Activated T-cell treated with anti-CD3 and anti-CD28 coated beads, Interleukin-2, amount 50 U/mL, for 48 hours (primary cell): Measurements from ENCODE around the gene FAM222B.

Experiments used
- DNase-seq, 2 experiments: peaks; one replicate each; pipeline ENCODE4 v3.0.0-alpha.2; 2020

FAM222B gene

DNA sequence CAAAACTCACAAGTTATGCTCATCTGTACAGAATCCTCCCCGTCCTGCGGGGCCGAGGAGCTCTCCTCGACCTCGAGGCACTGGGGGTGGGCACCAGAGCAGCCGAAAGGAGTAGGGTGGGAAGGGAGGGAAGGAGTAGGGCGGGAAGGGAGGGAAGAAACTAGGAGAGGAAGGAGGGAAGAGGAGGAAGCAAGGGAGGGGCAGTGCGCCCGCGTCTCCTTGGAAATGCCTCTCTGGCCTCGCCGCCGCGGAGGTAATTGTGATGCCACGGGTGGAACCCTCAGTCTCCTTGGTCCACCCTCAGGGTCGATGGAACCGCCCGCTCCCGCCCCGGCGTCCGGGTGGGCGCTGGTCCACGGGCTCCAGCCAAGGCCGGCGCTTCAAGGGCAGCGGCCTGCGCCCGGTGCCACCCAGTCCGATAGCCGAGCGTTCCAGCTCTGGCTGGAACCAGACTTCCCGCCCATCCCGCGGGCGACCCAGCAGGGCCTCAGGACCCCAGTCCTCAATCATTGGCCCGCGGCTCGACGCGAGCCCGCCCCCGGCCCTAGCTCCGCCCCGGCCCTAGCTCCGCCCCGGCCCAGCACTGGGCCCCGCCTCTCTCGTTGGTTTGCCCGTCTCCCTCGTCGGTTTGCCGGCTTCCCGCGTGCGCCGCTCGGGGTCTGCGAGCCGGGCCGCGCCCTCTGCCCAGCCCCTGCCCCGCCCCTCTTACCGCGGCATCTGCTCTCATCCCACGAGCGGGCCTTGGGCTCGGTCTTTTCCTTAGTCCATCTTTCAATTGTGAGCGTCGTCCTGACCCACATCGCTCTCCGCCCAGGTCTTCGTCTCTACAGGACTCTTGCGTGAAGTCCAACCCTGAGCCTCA lies 131.5 kb downstream of the FAM222B start:
- peak; percentile 92 to 96 for DNase-seq

DNA sequence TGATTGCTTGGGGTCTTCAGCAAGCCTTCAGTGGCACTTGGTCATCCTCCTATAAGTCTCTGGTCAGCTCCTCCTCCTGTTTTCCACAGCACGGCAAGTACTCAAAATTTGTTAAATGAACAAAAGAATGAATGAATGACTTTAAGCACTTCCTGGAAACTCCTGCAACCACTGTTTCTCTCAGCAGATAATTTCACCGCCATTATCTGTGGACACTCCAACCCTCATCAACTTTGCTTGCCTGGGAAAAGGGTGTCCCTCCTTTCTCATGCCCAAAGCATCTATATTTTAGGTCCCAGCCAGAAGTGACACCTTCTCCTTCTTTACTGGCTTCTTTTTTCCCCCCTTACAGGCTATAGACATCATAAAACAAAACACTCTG lies 135.3 kb downstream of the FAM222B start:
- no peak for DNase-seq

DNA sequence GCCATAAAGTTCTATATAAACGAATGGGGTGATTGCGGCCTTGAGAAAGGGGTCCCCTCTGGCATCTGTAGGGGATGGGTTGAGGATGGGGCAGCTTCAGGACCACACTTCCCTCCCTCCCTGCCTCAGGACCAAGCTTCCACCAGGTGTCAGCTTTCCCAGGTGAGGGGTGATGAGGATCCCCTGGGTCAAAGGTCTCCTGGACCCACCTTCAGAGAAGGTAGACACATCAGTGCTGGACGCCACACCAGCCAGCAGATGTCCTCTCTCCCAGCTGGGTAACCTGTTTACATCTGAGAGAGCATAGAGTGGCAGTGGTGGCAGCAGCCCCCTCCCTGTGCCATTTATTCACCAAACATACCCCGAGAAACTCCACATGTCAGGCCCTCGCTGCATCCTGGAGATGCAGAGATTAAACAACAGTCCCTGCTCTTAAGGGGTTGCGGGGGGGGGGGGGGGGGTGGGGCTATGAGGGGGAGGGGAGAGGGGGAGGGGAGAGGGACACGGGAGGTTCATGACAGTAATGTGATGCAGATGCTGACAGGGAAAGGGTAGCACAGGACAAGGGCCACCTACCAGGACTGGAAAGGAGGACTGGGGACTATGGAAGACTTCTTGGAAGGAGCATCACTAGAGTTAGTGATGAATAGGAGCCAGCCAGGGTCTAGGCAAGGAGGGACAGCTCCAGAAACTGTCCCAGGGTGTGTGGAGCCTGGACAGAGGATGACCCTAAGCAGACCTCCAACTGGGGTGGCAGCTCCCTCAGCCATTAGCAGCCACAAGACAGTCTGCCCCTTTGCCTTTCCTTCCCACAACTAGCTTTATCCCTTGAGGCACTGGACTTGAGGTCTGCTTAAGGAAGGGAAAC lies 135.9 kb downstream of the FAM222B start:
- no peak for DNase-seq
